BLaER1 (cell line): ENCODE results near the gene GATA2.

Experiments used
- H3K27ac ChIP-seq: shearing (Covaris generic); formaldehyde crosslinking; 2 replicates; pipeline ENCODE4 v1.8.1; 2022
- H3K27me3 ChIP-seq: shearing (Covaris generic); formaldehyde crosslinking; 2 replicates; pipeline ENCODE4 v1.8.1; 2022
- H3K36me3 ChIP-seq: shearing (Covaris generic); formaldehyde crosslinking; 2 replicates; pipeline ENCODE4 v1.8.1; 2022
- H3K4me1 ChIP-seq: shearing (Covaris generic); formaldehyde crosslinking; 2 replicates; pipeline ENCODE4 v1.8.1; 2022
- H3K4me2 ChIP-seq: shearing (Covaris generic); formaldehyde crosslinking; 2 replicates; pipeline ENCODE4 v1.8.1; 2022
- H3K4me3 ChIP-seq: shearing (Covaris generic); formaldehyde crosslinking; 2 replicates; pipeline ENCODE4 v1.8.1; 2022
- H3K9ac ChIP-seq: shearing (Covaris generic); formaldehyde crosslinking; 2 replicates; pipeline ENCODE4 v1.8.1; 2022
- H3K9me3 ChIP-seq: shearing (Covaris generic); formaldehyde crosslinking; 2 replicates; pipeline ENCODE4 v1.8.1; 2022
- H4K20me1 ChIP-seq: shearing (Covaris generic); formaldehyde crosslinking; 2 replicates; pipeline ENCODE4 v1.8.1; 2022
- Cebpa-rat ChIP-seq: shearing (Covaris generic); IDR thresholded peaks from 2 replicates; pipeline ENCODE4 v1.8.1; 2022

The GATA2 gene

DNA sequence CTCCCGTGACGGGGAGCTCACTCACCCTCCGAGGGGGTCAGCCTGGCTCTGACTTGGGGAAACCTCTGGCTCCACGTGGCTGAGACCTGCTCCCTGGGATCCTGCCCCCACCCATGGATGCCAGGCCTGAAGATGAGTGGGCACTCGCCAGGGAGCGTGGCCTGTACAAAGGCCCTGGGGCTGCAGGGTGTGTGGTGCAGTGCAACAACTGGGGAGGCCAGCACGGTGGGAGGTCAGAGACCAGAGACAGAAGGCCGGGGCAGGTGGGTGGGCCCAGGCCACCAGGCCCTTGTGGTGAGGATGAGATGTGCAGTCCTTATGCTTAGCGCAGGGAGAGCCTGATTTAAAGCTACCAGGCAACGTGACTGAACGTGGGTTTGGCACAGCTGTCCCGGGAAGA lies 31.3 kb downstream of the GATA2 start:
- Histone ChIP-seq H3K27me3 (no peaks in the 10 kb centered on the region), H3K36me3 (no peaks in the 10 kb centered on the region), H3K9me3 (no peaks in the 10 kb centered on the region), H3K4me3 (no peak overlapping the region), H3K27ac (no peak overlapping the region), H3K4me2 (no peak overlapping the region), H4K20me1 (no peaks in the 10 kb centered on the region), H3K9ac (no peak overlapping the region), H3K4me1 (no peaks in the 10 kb centered on the region)
- TF ChIP-seq Cebpa-rat: no peak

DNA sequence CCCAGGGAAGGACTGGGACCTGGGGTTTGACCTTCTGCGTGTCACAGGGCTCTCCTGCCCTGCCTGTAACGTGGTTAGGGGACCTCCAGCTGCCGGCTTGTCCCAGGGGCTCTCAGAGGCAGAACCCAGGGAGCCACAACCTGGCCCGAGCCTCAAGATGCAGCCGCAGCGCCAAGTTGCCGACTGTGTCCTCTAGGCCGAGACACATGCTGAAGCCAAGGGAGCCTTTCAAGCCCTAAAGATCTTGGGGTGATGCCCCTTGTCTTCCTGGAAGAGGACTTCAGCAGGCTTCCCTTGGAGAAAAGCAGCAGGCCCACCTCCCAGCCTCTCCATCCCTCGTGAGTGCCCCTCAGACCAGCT lies 33.6 kb downstream of the GATA2 start:
- H3K36me3 ChIP-seq: no peaks in the 10 kb centered on the region
- no peak overlapping the region for H3K9ac ChIP-seq
- no peak overlapping the region for H3K4me2 ChIP-seq
- H3K4me3 ChIP-seq: no peak overlapping the region
- H3K4me1 ChIP-seq: peaks cover 9% of the 10 kb centered on the region
- 0 out of 2 replicates have a peak, but pooled peaks cover 4% of the 10 kb centered on the region for H3K27me3 ChIP-seq
- no peaks in the 10 kb centered on the region for H4K20me1 ChIP-seq
- no peaks in the 10 kb centered on the region for H3K9me3 ChIP-seq
- TF ChIP-seq Cebpa-rat: no peak
- no peak overlapping the region for H3K27ac ChIP-seq

DNA sequence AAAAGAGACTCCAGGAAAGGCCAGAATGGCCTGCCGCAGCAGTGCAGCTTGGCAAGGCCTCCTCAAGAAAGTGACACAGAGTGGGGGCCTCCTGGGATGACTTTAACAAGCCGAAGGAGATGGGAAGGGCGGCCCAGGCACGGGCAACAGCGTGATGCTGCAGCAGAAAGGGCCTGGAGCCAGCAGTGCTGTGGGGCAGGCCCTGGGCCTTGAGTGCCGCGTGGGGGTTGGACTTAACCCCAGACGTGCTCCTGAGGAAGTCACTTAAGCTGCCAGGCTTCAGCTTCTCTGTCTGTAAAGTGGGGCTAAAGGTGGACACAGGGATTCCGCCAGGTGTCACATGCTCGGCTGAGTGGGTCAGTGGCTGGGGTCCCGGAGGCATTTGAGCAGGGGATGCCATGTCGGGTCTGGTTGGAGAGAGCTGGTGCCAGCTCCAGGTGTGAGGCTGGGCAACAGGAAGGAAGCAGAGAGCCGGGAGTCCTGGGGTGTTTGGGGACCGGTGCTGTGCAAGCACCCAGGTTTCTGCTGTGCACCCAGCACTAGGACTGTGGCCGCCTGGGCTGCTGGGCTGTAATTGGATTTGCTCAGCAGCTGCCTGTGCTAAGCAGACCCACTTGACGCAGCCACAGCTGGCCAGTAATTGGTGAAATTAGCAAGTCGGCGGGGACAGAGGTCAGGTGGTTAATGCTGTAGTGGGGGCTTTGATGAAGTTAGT lies 34.1 kb downstream of the GATA2 start:
- Histone ChIP-seq H3K9me3 (no peaks in the 10 kb centered on the region), H3K9ac (no peak overlapping the region), H3K27me3 (0 out of 2 replicates have a peak, but pooled peaks cover 4% of the 10 kb centered on the region), H3K4me3 (no peak overlapping the region), H4K20me1 (no peaks in the 10 kb centered on the region), H3K36me3 (no peaks in the 10 kb centered on the region), H3K4me1 (peaks cover 15% of the 10 kb centered on the region), H3K27ac (no peak overlapping the region), H3K4me2 (no peak overlapping the region)
- TF ChIP-seq Cebpa-rat: no peak

DNA sequence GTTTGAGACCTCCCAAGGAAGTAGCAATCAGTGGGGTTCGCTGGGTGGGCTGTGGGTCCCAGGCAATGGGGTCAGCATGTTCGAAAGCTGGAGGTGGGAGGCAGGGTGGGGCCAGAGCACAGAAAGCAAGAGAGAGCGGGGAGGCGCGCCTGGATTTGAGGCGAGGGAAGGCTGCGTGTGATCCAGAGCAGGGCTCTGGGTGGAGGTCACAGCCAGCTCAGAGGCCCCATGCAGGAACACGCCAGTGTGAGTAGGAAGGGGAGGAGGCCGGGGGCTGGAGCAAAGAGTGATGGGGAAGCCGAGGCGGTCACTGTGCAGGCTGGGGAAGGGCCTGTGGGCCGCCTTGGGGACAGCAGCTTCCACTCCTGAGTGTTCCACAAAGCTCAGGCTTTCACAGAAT lies 35.1 kb downstream of the GATA2 start:
- Histone ChIP-seq H3K4me1 (peaks cover 23% of the 10 kb centered on the region), H3K9me3 (no peaks in the 10 kb centered on the region), H3K9ac (no peak overlapping the region), H3K4me2 (no peak overlapping the region), H3K4me3 (no peak overlapping the region), H3K27ac (no peak overlapping the region), H3K27me3 (0 out of 2 replicates have a peak, but pooled peaks cover 4% of the 10 kb centered on the region), H4K20me1 (0 out of 2 replicates have a peak, but pooled peaks cover under 1% of the 10 kb centered on the region), H3K36me3 (no peaks in the 10 kb centered on the region)
- TF ChIP-seq Cebpa-rat: no peak

DNA sequence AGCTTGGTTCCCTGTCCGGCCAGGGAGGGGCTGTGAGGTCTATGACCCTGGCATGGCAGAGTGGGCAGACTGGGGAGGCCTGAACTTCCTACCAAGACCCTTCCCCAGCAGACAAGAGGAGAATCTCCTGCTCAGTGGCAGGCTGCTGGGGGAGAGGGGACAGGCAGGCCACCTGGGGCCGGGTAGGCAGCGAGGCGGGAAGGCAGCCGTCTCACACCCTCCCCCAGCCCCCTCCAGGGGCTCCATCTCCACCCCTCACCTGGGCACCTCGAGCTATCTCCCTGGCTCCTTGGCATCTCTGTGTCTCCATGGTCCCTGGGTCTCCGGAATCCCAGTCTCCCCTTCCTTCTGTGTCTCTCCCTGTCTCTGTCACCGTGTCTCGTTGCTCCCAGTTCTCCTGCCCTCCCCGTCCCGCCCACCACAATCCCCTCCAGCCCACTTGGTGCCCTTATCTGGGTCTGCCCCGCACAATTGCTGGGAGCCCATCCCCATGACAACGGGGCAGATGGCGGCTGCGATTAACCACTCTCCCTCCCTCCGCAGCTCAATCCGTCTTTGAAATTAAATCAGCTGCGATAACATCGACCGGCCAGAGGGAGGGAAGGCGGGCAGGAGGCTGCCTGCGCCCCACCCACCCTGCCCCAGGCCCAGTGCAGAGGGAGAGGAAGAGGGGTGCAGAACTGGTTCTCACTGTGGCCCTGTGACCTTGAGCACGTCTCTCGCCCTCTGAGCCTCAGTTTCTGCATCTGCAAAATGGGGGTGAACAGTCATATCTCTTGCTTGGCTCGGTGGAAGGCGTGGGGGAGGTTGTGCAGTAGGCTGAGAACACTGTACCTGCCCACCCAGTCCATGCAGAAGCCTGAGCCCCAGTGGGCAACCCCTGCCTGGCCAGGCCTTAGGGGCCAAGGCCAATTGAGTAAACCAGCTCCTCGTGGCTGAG lies 36.0 kb downstream of the GATA2 start:
- H3K27ac ChIP-seq: no peak overlapping the region
- no peak overlapping the region for H3K4me3 ChIP-seq
- no peaks in the 10 kb centered on the region for H3K9me3 ChIP-seq
- no peak overlapping the region for H3K9ac ChIP-seq
- 0 out of 2 replicates have a peak, but pooled peaks cover 4% of the 10 kb centered on the region for H3K27me3 ChIP-seq
- H4K20me1 ChIP-seq: 0 out of 2 replicates have a peak, but pooled peaks cover 5% of the 10 kb centered on the region
- no peaks in the 10 kb centered on the region for H3K36me3 ChIP-seq
- no peak for TF ChIP-seq Cebpa-rat
- H3K4me1 ChIP-seq: peaks cover 23% of the 10 kb centered on the region
- no peak overlapping the region for H3K4me2 ChIP-seq

DNA sequence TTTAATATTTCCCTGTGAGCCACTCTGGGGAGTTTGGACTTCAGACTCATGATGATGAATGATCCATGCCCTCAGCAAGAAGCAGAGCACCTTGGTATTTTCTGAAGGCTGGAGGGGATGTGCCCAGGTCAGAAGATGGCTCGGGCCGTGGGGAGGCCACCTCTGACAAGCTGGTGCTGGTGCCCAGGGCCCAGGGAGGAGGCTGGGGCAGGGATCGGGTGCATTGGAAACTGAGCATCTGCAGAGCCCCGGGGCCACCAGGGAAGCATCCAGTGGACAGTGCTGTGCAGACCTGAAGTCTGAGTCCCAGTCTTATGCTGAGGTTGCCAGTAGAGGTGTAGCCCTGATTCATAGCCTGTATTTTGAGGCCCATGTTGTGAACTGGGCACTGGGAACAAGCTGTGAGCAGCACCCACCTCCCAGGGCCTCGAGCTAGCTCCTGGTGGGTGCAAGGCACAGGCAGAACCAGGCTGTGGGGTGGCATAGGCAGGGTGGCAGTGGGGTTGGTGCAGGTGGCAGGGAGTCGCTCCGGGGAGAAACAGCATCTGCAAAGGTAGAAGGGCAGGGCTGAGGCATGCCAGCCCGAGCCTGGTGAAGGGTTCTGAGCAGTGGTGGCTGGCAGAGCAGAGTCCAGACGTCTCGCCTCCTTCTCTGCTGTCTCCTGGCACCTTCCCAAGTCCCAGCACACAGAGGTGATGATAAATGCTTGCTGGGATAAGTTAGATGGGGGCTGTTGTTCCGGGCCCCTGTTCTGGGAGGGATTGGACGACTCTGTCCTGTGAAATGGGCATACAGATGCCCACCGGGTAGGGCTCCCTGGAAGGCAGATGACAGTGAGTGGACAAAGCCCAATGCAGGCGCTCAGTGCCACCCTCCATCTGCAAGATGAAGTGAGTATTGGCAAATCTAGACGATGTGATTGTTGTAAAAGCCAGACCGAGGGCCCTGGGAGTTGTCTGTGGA lies 36.9 kb downstream of the GATA2 start:
- Histone ChIP-seq H3K4me3 (no peak overlapping the region), H3K27ac (no peak overlapping the region), H3K9me3 (no peaks in the 10 kb centered on the region), H3K9ac (no peak overlapping the region), H3K4me2 (no peak overlapping the region), H3K27me3 (0 out of 2 replicates have a peak, but pooled peaks cover 4% of the 10 kb centered on the region), H3K36me3 (no peaks in the 10 kb centered on the region), H3K4me1 (peaks cover 23% of the 10 kb centered on the region), H4K20me1 (0 out of 2 replicates have a peak, but pooled peaks cover 5% of the 10 kb centered on the region)
- TF ChIP-seq Cebpa-rat: no peak

DNA sequence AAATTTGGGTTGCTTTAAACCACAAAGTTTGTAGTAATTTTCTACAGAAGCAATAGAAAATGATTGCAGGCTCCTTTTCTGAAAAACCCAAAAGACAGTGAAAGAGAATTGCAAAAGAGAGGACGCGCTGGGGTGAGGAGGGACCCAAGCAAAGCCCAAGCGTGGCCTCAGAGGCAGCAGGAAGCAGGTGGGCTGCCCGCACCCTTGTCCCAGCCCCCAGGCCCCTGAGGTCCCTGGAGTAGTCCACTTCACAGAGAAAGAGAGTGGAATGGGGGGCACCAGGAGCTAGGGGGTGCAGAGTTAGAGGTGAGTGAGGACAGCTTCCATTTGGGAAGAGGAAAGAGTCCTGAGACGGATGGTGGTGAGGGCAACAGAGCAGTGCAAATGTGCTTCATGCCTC lies 37.9 kb downstream of the GATA2 start:
- Histone ChIP-seq H3K4me2 (peak overlapping the region; percentile 49), H3K27me3 (0 out of 2 replicates have a peak, but pooled peaks cover 4% of the 10 kb centered on the region), H3K4me1 (peaks cover 23% of the 10 kb centered on the region), H3K36me3 (no peaks in the 10 kb centered on the region), H3K4me3 (no peak overlapping the region), H3K9me3 (no peaks in the 10 kb centered on the region), H3K27ac (no peak overlapping the region), H4K20me1 (0 out of 2 replicates have a peak, but pooled peaks cover 5% of the 10 kb centered on the region), H3K9ac (no peak overlapping the region)
- TF ChIP-seq Cebpa-rat: no peak

DNA sequence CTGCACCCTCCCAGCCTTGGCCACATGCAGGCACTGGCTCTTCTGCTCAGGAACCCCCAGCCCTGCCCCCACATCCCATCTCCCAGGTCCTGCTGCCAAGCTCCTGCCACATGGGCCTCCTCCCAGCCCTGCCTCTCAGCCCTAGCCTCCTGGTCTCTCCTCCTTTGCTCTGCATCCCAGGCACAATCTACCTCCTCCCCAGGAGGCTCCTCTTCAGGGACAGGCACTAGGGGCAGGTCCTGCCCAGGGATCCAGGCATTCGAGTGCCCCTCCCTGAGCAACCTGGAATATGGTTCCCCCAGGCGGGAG lies 38.7 kb downstream of the GATA2 start:
- Histone ChIP-seq H3K4me3 (no peak overlapping the region), H3K4me1 (peaks cover 23% of the 10 kb centered on the region), H3K27me3 (0 out of 2 replicates have a peak, but pooled peaks cover 4% of the 10 kb centered on the region), H3K9ac (no peak overlapping the region), H3K27ac (no peak overlapping the region), H3K4me2 (peak overlapping the region; percentile 49), H3K36me3 (no peaks in the 10 kb centered on the region), H3K9me3 (no peaks in the 10 kb centered on the region), H4K20me1 (0 out of 2 replicates have a peak, but pooled peaks cover 5% of the 10 kb centered on the region)
- no peak for TF ChIP-seq Cebpa-rat
